HCT116 (cell line): ENCODE data around the gene ACACB. TPM values are rescaled to one million over a fixed set of nuclear protein-coding genes. Genes with fewer than 3 reads are reported as not detected.

Experiments
- ATAC-seq: fragments of 200-7000 bp; cut with Tn5 transposase; 2 replicates; pipeline ENCODE4 v1.9.1; 2020; ENCODE audit warnings: mild to moderate bottlenecking, moderate library complexity
- BruUV-seq: library from RNA; stranded (reverse); fragments of 400-500 nt; replicated peaks from 2 replicates; lab custom pipeline; 2021; lab: Mats Ljungman, UMichigan
- CTCF ChIA-PET: fragments of 300-600 bp; sonication (Branson Sonifier 250); formaldehyde crosslinking; loops from one replicate; lab custom pipeline; 2021; ENCODE audit warnings: antibody characterized with exemption; lab: Charles Lee
- POLR2A ChIA-PET: fragments of 300-600, 350-600 bp; sonication (Branson Sonifier 250); formaldehyde crosslinking; loops from one replicate; lab custom pipeline; 2021; ENCODE audit warnings: antibody characterized with exemption; lab: Charles Lee
- RAD21 ChIA-PET, 2 experiments: fragments of 300-600 bp; sonication (Branson Sonifier 250); formaldehyde crosslinking; loops; one replicate each; lab custom pipeline; 2023; ENCODE audit warnings: low total read pairs in 2 of 2; ENCODE audit not compliant: uncharacterized antibody in 2 of 2, unreplicated experiment in 2 of 2, low non-redundant PET in 1 of 2; lab: Charles Lee
- DNase-seq: peaks from one replicate; pipeline ENCODE4 v3.0.0-alpha.2; 2010; ENCODE audit warnings: low read depth, low spot score
- H2AFZ ChIP-seq: fragments of 200-600 bp; shearing (Covaris generic), sonication (generic); 2 replicates; pipeline ENCODE4 v1.6.1; 2017; ENCODE audit warnings: low read depth, mixed run types, mixed read lengths, antibody characterized with exemption, low read length; ENCODE audit not compliant: poor library complexity, severe bottlenecking
- H3K27ac ChIP-seq: 2 replicates; pipeline ENCODE4 v1.5.1; 2012; ENCODE audit warnings: low read depth, low read length
- H3K27me3 ChIP-seq: fragments of 200-600 bp; sonication (generic); 2 replicates; pipeline ENCODE4 v1.6.1; 2016; ENCODE audit warnings: mixed run types, low read length, mixed read lengths; ENCODE audit not compliant: insufficient read depth
- H3K36me3 ChIP-seq, 2 experiments: fragments of 200-500 bp in 1 of 2; fragments of 200-600 bp in 1 of 2; sonication (Bioruptor generic) in 1 of 2; sonication (generic) in 1 of 2; 2 replicates each; pipeline versions ENCODE4 v1.5.1 to v1.6.1; 2014 to 2016; ENCODE audit warnings: low read length in 2 of 2, inconsistent platforms in 1 of 2, mixed read lengths in 1 of 2, mixed run types in 1 of 2; ENCODE audit not compliant: insufficient read depth in 2 of 2, control insufficient read depth in 1 of 2
- H3K4me1 ChIP-seq, 2 experiments: fragments of 200-600 bp in 1 of 2; sonication (generic) in 1 of 2; 2 replicates each; pipeline versions ENCODE4 v1.5.1 to v1.6.1; 2012 to 2017; ENCODE audit warnings: low read length in 2 of 2, inconsistent platforms in 1 of 2, mild to moderate bottlenecking in 1 of 2, mixed read lengths in 1 of 2, mixed run types in 1 of 2, moderate library complexity in 1 of 2; ENCODE audit not compliant: insufficient read depth in 2 of 2, control insufficient read depth in 1 of 2
- H3K4me2 ChIP-seq: fragments of 200-600 bp; sonication (generic); 2 replicates; pipeline ENCODE4 v1.6.1; 2017; ENCODE audit warnings: mixed run types, low read length, mixed read lengths
- H3K4me3 ChIP-seq, 2 experiments: fragments of 200-600 bp in 1 of 2; sonication (generic) in 1 of 2; replicated peaks in 1 of 2; 2 replicates each; pipeline ENCODE4 v1.5.1; 2011 to 2016; ENCODE audit warnings: low read length in 2 of 2, control low read depth in 1 of 2, low read depth in 1 of 2, mild to moderate bottlenecking in 1 of 2, mixed read lengths in 1 of 2, mixed run types in 1 of 2
- H3K79me2 ChIP-seq: fragments of 200-600 bp; sonication (generic); 2 replicates; pipeline ENCODE4 v1.6.1; 2017; ENCODE audit warnings: mild to moderate bottlenecking, mixed run types, low read length, moderate library complexity, mixed read lengths; ENCODE audit not compliant: insufficient read depth
- H3K9ac ChIP-seq: fragments of 200-600 bp; sonication (generic); 2 replicates; pipeline ENCODE4 v1.6.1; 2016; ENCODE audit warnings: low read length, mixed read lengths
- H3K9me2 ChIP-seq: fragments of 200-600 bp; sonication (generic), shearing (Covaris generic); 2 replicates; pipeline ENCODE4 v1.6.1; 2017; ENCODE audit warnings: mixed run types, mild to moderate bottlenecking, moderate library complexity; ENCODE audit not compliant: insufficient read depth
- H3K9me3 ChIP-seq, 2 experiments: fragments of 200-500 bp in 1 of 2; fragments of 200-600 bp in 1 of 2; sonication (Bioruptor generic) in 1 of 2; sonication (generic) in 1 of 2; 2 replicates each; pipeline ENCODE4 v1.6.1; 2014 to 2017; ENCODE audit warnings: low read length in 2 of 2, mixed read lengths in 2 of 2, inconsistent platforms in 1 of 2, low read depth in 1 of 2, mild to moderate bottlenecking in 1 of 2, mixed run types in 1 of 2, moderate library complexity in 1 of 2; ENCODE audit not compliant: control insufficient read depth in 1 of 2, insufficient read depth in 1 of 2
- H4K20me1 ChIP-seq: fragments of 200-600 bp; sonication (generic), shearing (Covaris generic); 2 replicates; pipeline ENCODE4 v1.6.1; 2017; ENCODE audit warnings: mixed run types, mild to moderate bottlenecking, moderate library complexity; ENCODE audit not compliant: insufficient read depth
- CEBPB ChIP-seq: IDR thresholded peaks from 2 replicates; pipeline ENCODE4 v1.6.1; 2012; ENCODE audit warnings: low read depth
- CTCF ChIP-seq, 3 experiments: fragments of 200-600 bp in 1 of 3; sonication (generic) in 1 of 3; IDR thresholded peaks in 2 of 3; conservative IDR thresholded peaks in 1 of 3; 2 replicates each; pipeline ENCODE4 v1.5.1; 2012 to 2017; ENCODE audit warnings: low read depth in 2 of 3, low read length in 2 of 3, antibody characterized with exemption in 1 of 3, borderline replicate concordance in 1 of 3, control low read depth in 1 of 3, mild to moderate bottlenecking in 1 of 3, mixed read lengths in 1 of 3, mixed run types in 1 of 3, moderate library complexity in 1 of 3; ENCODE audit not compliant: insufficient read depth in 1 of 3
- ELF1 ChIP-seq: IDR thresholded peaks from 2 replicates; pipeline ENCODE4 v1.6.1; 2012; ENCODE audit warnings: low read depth, borderline replicate concordance
- EZH2 ChIP-seq: fragments of 200-600 bp; sonication (generic); IDR thresholded peaks from 2 replicates; pipeline ENCODE4 v1.6.1; 2017; ENCODE audit warnings: antibody characterized with exemption, mixed run types
- EZH2phosphoT487 ChIP-seq: fragments of 200-600 bp; IDR thresholded peaks from 2 replicates; pipeline ENCODE4 v1.6.1; 2018; ENCODE audit warnings: antibody characterized with exemption, borderline replicate concordance
- FOSL1 ChIP-seq: IDR thresholded peaks from 2 replicates; pipeline ENCODE4 v1.6.1; 2012; ENCODE audit warnings: low read depth
- MAX ChIP-seq: IDR thresholded peaks from 2 replicates; pipeline ENCODE4 v1.6.1; 2012
- POLR2A ChIP-seq: IDR thresholded peaks from 2 replicates; pipeline ENCODE4 v1.7.0; 2011; ENCODE audit warnings: borderline replicate concordance; ENCODE audit not compliant: insufficient read depth, insufficient read length; ENCODE audit errors: extremely low read depth
- POLR2AphosphoS5 ChIP-seq: IDR thresholded peaks from 2 replicates; pipeline ENCODE4 v1.6.1; 2011; ENCODE audit warnings: mild to moderate bottlenecking, low read depth, low read length, moderate library complexity
- RAD21 ChIP-seq: IDR thresholded peaks from 2 replicates; pipeline ENCODE4 v1.6.1; 2012; ENCODE audit warnings: low read depth, mild to moderate bottlenecking
- REST ChIP-seq: IDR thresholded peaks from 2 replicates; pipeline ENCODE4 v1.6.1; 2012; ENCODE audit warnings: low read depth
- SIN3A ChIP-seq: IDR thresholded peaks from 2 replicates; pipeline ENCODE4 v1.6.1; 2012; ENCODE audit warnings: low read depth
- SRF ChIP-seq: IDR thresholded peaks from 2 replicates; pipeline ENCODE4 v1.6.1; 2012; ENCODE audit warnings: low read depth
- TCF7L2 ChIP-seq: IDR thresholded peaks from 2 replicates; pipeline ENCODE4 v1.7.0; 2011; ENCODE audit warnings: borderline replicate concordance, inconsistent platforms; ENCODE audit not compliant: insufficient read depth, insufficient read length; ENCODE audit errors: extremely low read depth
- YY1 ChIP-seq: IDR thresholded peaks from 2 replicates; pipeline ENCODE4 v1.6.1; 2011; ENCODE audit warnings: low read length, low read depth, moderate library complexity, mild to moderate bottlenecking; ENCODE audit not compliant: insufficient replicate concordance; ENCODE audit errors: extremely low read depth
- ZNF274 ChIP-seq: fragments of 200-500 bp; sonication (Bioruptor generic); IDR thresholded peaks from 2 replicates; pipeline ENCODE4 v1.6.1; 2014; ENCODE audit warnings: mild to moderate bottlenecking, low read depth, low read length, inconsistent platforms
- intact Hi-C: fragments of 100-400 bp; cut with micrococcal nuclease; formaldehyde crosslinking; loops from 2 replicates; pipeline ENCODE4 v1.10.0; 2022
- total RNA-seq: library from RNA; stranded (reverse); gene quantifications from one replicate; pipeline ENCODE4 v1.2.1, GENCODE V29; 2021; ENCODE audit not compliant: unreplicated experiment

Gene ACACB
- total RNA-seq, 1 experiment from 2014 or later = 11.1 TPM

GRCh38 chr12:109276160-109276559 lies 159.8 kb downstream of the ACACB start:
- TF ChIP-seq EZH2 = no peak
- no peak for TF ChIP-seq YY1
- no peak for TF ChIP-seq EZH2phosphoT487
- no peak for TF ChIP-seq ZNF274
- no peak for TF ChIP-seq MAX
- TF ChIP-seq ELF1 = no peak
- no peak for TF ChIP-seq POLR2A
- TF ChIP-seq RAD21 = no peak
- no peak for TF ChIP-seq SIN3A
- TF ChIP-seq REST = no peak
- no peak for TF ChIP-seq FOSL1
- no peak for TF ChIP-seq TCF7L2
- no peak for TF ChIP-seq SRF
- TF ChIP-seq CEBPB = no peak
- no peak for TF ChIP-seq POLR2AphosphoS5
- no peak for TF ChIP-seq CTCF (IDR thresholded peaks at IDR 0.05 in 2 of 3, conservative IDR thresholded peaks at IDR 0.05 in 1 of 3; ENCODE audit: borderline replicate concordance in 1 of 3, insufficient read depth in 1 of 3, low read depth in 2 of 3, low read length in 2 of 3)
- TF ChIP-seq, all 23 proteins: peak for 0
- POLR2A ChIA-PET = no interaction called here
- DNase-seq = no peak

More at GRCh38 chr12:109276160-109276559, 159.8 kb downstream of the ACACB start:
- no peaks in the 10 kb centered on the region for H3K9me3 ChIP-seq
- H2AFZ ChIP-seq = no peak overlapping the region
- H3K9ac ChIP-seq = no peak overlapping the region
- no peaks in the 10 kb centered on the region for H3K4me1 ChIP-seq
- H3K27me3 ChIP-seq = no peaks in the 10 kb centered on the region
- H4K20me1 ChIP-seq = no peaks in the 10 kb centered on the region
- RAD21 ChIA-PET = no interaction called here
- H3K9me2 ChIP-seq = no peaks in the 10 kb centered on the region
- ATAC-seq = no peak
- BruUV-seq = no TSS peak
- no peak overlapping the region for H3K27ac ChIP-seq
- no peak overlapping the region for H3K4me2 ChIP-seq
- intact Hi-C loops = no loop called here
- H3K79me2 ChIP-seq = no peaks in the 10 kb centered on the region
- CTCF ChIA-PET = interaction anchor here (1.5 kb wide), 1 partner anchor 118 kb away, joined by 3 read pairs; no protein-coding TSS in a partner anchor
- H3K36me3 ChIP-seq = no peaks in the 10 kb centered on the region
- H3K4me3 ChIP-seq = no peak overlapping the region
